Upper lobe of right lung (tissue), 1 donor: ENCODE results near the gene TMEM52B. TPM values are rescaled to one million over a fixed set of nuclear protein-coding genes. Genes with fewer than 3 reads are reported as not detected.

ENCODE experiments used
- ATAC-seq: fragments of 200-7000 bp; cut with Tn5 transposase; one replicate; pipeline ENCODE4 v1.9.1; 2020; ENCODE audit warnings: mild to moderate bottlenecking, moderate library complexity
- DNase-seq: peaks from one replicate; pipeline ENCODE4 v3.0.0-alpha.2; 2020
- H3K27ac ChIP-seq: fragments of 200-600 bp; one replicate; pipeline ENCODE4 v1.8.0; 2022
- H3K27me3 ChIP-seq: fragments of 200-600 bp; one replicate; pipeline ENCODE4 v1.8.0; 2022; ENCODE audit warnings: mild to moderate bottlenecking
- H3K36me3 ChIP-seq: fragments of 200-600 bp; one replicate; pipeline ENCODE4 v1.8.0; 2022
- H3K4me1 ChIP-seq: fragments of 200-600 bp; one replicate; pipeline ENCODE4 v1.8.0; 2022
- H3K4me3 ChIP-seq: fragments of 200-600 bp; one replicate; pipeline ENCODE4 v1.8.0; 2022; ENCODE audit warnings: mild to moderate bottlenecking
- H3K9me3 ChIP-seq: fragments of 200-600 bp; one replicate; pipeline ENCODE4 v1.8.0; 2022
- intact Hi-C: fragments of 100-400 bp; cut with DNase I; formaldehyde crosslinking; loops from one replicate; pipeline ENCODE4 v1.11.0; 2022
- total RNA-seq: library from RNA; stranded (reverse); fragmentation: NEBNext Ultra II Directional; extraction: Animal tissue kit (Norgen Biotek cat#: 25700); gene quantifications from one replicate; pipeline ENCODE4 v1.2.1, GENCODE V29; 2021
- TF ChIP-seq, protein P1 (sequence below): fragments of 200-600 bp; IDR thresholded peaks from one replicate; pipeline ENCODE4 v1.8.0; 2022; ENCODE audit warnings: antibody characterized with exemption
- donor health status: DM: no; HTN: yes; CAD: no; lungs with severe emphysema.

The TMEM52B gene
- total RNA-seq, 1 donor from 2014 or later, result 2.3 TPM

DNA sequence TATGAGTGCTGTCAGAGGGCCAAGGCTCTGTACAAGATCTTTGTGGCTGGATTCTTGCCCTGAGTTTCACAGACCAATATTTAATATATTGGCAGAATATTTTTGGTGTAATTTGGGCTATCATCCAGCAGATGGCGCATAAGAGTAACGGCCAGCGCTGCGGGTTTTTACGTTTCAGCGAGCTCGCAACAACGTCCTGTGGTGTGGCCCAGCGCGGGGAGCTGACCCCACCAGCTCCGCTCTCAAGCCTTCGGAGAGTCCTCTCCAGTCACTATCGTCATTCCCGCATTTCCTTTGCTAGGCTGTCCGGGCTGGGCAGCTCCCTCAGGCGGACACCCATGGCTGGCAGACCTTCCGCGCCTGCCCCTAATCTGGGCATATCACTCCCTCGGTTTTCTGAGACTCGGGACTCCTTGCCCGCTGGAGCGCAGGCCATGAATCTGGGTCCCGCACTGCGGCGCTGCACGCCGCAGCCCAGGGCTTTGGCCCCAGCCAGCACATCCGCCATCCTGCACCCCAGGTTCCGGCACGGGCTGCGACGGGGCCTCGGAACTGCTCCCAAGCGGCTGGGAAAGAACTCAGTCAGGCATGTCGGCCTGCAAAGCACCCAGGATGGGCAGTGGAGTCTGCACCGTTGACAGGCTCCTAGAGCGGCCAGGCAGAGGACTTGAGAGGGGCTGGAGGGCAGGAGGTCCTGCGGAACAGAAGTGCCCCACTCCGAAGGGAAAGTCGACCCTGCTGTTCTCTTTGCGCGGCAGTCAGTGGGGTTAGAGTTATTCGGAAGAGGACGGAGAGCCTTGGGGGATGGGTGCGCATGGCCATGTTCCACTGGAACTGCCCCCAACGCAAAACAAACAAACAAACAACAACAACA lies 25.3 kb upstream of the TMEM52B start:
- H3K27ac ChIP-seq, result peak overlapping the region; percentile 78
- no peaks in the 10 kb centered on the region for H3K36me3 ChIP-seq
- H3K4me1 ChIP-seq, result peaks cover 7% of the 10 kb centered on the region
- ATAC-seq, result peak; percentile 96
- H3K9me3 ChIP-seq, result no peaks in the 10 kb centered on the region
- peak overlapping the region; percentile 63 for H3K4me3 ChIP-seq
- TF ChIP-seq, protein P1, sequence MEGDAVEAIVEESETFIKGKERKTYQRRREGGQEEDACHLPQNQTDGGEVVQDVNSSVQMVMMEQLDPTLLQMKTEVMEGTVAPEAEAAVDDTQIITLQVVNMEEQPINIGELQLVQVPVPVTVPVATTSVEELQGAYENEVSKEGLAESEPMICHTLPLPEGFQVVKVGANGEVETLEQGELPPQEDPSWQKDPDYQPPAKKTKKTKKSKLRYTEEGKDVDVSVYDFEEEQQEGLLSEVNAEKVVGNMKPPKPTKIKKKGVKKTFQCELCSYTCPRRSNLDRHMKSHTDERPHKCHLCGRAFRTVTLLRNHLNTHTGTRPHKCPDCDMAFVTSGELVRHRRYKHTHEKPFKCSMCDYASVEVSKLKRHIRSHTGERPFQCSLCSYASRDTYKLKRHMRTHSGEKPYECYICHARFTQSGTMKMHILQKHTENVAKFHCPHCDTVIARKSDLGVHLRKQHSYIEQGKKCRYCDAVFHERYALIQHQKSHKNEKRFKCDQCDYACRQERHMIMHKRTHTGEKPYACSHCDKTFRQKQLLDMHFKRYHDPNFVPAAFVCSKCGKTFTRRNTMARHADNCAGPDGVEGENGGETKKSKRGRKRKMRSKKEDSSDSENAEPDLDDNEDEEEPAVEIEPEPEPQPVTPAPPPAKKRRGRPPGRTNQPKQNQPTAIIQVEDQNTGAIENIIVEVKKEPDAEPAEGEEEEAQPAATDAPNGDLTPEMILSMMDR, result peak; percentile 76
- H3K27me3 ChIP-seq, result no peaks in the 10 kb centered on the region
- intact Hi-C loops, result loop anchor here (5.0 kb wide), 1 partner anchor 39 kb away; no protein-coding TSS in a partner anchor
- peak; percentile 87 for DNase-seq

- TF ChIP-seq, protein P1, result no peak
- DNase-seq, result no peak
- Histone ChIP-seq H3K27me3 (no peaks in the 10 kb centered on the region), H3K27ac (peak overlapping the region; percentile 78), H3K4me3 (peak overlapping the region; percentile 63), H3K4me1 (peaks cover 7% of the 10 kb centered on the region), H3K9me3 (no peaks in the 10 kb centered on the region), H3K36me3 (no peaks in the 10 kb centered on the region)
- intact Hi-C loops, result loop anchor here (5.0 kb wide), 1 partner anchor 38 kb away; no protein-coding TSS in a partner anchor
- peak; percentile 6 for ATAC-seq
Observed at GRCh38 chr12:10154145-10154496, 24.7 kb upstream of the TMEM52B start.

GRCh38 chr12:10155966-10156365 lies 22.9 kb upstream of the TMEM52B start:
- Histone ChIP-seq H3K27me3 (no peaks in the 10 kb centered on the region), H3K27ac (no peak overlapping the region), H3K9me3 (no peaks in the 10 kb centered on the region), H3K36me3 (no peaks in the 10 kb centered on the region), H3K4me3 (no peak overlapping the region), H3K4me1 (peaks cover 7% of the 10 kb centered on the region)
- TF ChIP-seq, protein P1, result no peak
- DNase-seq, result no peak
- no peak for ATAC-seq
- intact Hi-C loops, result no loop called here

DNA sequence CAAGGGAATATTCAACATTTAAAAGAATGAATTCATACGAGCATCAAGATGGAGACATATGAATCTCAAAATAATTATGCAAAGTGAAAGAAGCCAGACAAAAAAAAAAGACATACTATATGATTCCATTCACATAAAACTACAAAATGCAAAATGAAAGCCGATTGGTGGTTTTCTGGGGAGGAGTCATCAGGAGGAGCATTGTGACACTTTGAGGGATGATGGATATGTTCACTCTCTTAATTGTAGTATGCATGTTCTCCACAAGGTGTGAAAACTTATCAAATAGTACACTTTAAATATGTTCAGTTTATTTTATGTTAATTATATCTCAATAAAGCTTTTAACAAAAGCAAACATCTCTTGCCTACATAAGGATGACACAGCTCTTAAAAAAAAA lies 20.4 kb upstream of the TMEM52B start:
- no peak for DNase-seq
- H3K9me3 ChIP-seq, result no peaks in the 10 kb centered on the region
- H3K27ac ChIP-seq, result no peak overlapping the region
- peaks cover 4% of the 10 kb centered on the region for H3K4me1 ChIP-seq
- intact Hi-C loops, result no loop called here
- H3K36me3 ChIP-seq, result no peaks in the 10 kb centered on the region
- no peak for ATAC-seq
- TF ChIP-seq, protein P1, result no peak
- no peak overlapping the region for H3K4me3 ChIP-seq
- no peaks in the 10 kb centered on the region for H3K27me3 ChIP-seq

GRCh38 chr12:10159280-10159679 lies 19.6 kb upstream of the TMEM52B start:
- no peaks in the 10 kb centered on the region for H3K9me3 ChIP-seq
- H3K27me3 ChIP-seq, result no peaks in the 10 kb centered on the region
- H3K4me1 ChIP-seq, result no peaks in the 10 kb centered on the region
- H3K4me3 ChIP-seq, result no peak overlapping the region
- peak; percentile 50 for ATAC-seq
- TF ChIP-seq, protein P1, result no peak
- intact Hi-C loops, result no loop called here
- H3K36me3 ChIP-seq, result no peaks in the 10 kb centered on the region
- H3K27ac ChIP-seq, result no peak overlapping the region
- DNase-seq, result no peak
